Measurements from ENCODE around the gene CIROP.
"Not testable (repeated sequence)": the region's sequence is repeated elsewhere in the genome, so short reads cannot be mapped to it uniquely, and the experiment has no call there.

Gene CIROP

GRCh38 chr14:23113431-23114119 lies 8.8 kb upstream of the CIROP start:
- no peak overlapping the region for H3K4me3 ChIP-seq (ENCODE audit: low read depth, low read length)
- no peak for TF ChIP-seq CTCF (IDR thresholded peaks at IDR 0.05; ENCODE audit: insufficient read depth, low read length, missing control alignments)
- ChIA-PET POLR2A (interaction anchor here (0.5 kb wide), 1 partner anchor 17 kb away, joined by 3 read pairs; no protein-coding TSS in a partner anchor), CTCF (interaction anchor here (0.7 to 20.1 kb wide), 16 partner anchors 8 to 557 kb away, joined by 3 to 1439 read pairs (median 7); partner anchors contain the start of genes ACIN1, AJUBA, C14orf119 and CDH24)
- no peak for DNase-seq (ENCODE audit: low read depth, low spot score)

GRCh38 chr14:23112359-23113178 lies 7.8 kb upstream of the CIROP start:
- CTCF ChIA-PET = interaction anchor here (0.7 to 20.1 kb wide), 19 partner anchors 8 to 556 kb away, joined by 3 to 1439 read pairs (median 7); partner anchors contain the start of genes ACIN1, AJUBA, C14orf119 and CDH24
- no peak for DNase-seq (ENCODE audit: low read depth, low spot score)
- H3K4me3 ChIP-seq (ENCODE audit: low read depth, low read length) = no peak overlapping the region
- no peak for TF ChIP-seq CTCF (IDR thresholded peaks at IDR 0.05; ENCODE audit: insufficient read depth, low read length, missing control alignments)
- POLR2A ChIA-PET = interaction anchor here (0.5 kb wide), 1 partner anchor 16 kb away, joined by 3 read pairs; no protein-coding TSS in a partner anchor

GRCh38 chr14:23110579-23111365 lies 6.0 kb upstream of the CIROP start:
- no peak overlapping the region for H3K4me3 ChIP-seq (ENCODE audit: low read depth, low read length)
- POLR2A ChIA-PET = no interaction called here
- CTCF ChIA-PET = interaction anchor here (1.5 to 20.1 kb wide), 13 partner anchors 10 to 126 kb away, joined by 3 to 1439 read pairs (median 63); partner anchors contain the start of genes ACIN1, AJUBA, C14orf119 and CDH24
- no peak for TF ChIP-seq CTCF (IDR thresholded peaks at IDR 0.05; ENCODE audit: insufficient read depth, low read length, missing control alignments)
- DNase-seq (ENCODE audit: low read depth, low spot score) = no peak

- CTCF ChIA-PET = interaction anchor here (1.1 to 20.1 kb wide), 21 partner anchors 11 to 553 kb away, joined by 3 to 1439 read pairs (median 12); partner anchors contain the start of genes ACIN1, AJUBA, C14orf119 and CDH24
- POLR2A ChIA-PET = interaction anchor here (1.4 to 1.5 kb wide), 2 partner anchors 15 to 41 kb away, joined by 4 to 6 read pairs; partner anchors contain the start of genes ACIN1 and C14orf119
- no peak for DNase-seq (ENCODE audit: low read depth, low spot score)
- H3K4me3 ChIP-seq (ENCODE audit: low read depth, low read length) = no peak overlapping the region
- no peak for TF ChIP-seq CTCF (IDR thresholded peaks at IDR 0.05; ENCODE audit: insufficient read depth, low read length, missing control alignments)
Measured at GRCh38 chr14:23109769-23110168, 5.0 kb upstream of the CIROP start.

- POLR2A ChIA-PET = interaction anchor here (0.6 to 0.9 kb wide), 2 partner anchors 50 to 74 kb away, joined by 3 to 4 read pairs; partner anchors contain the start of genes CDH24 and PSMB5
- CTCF ChIA-PET = interaction anchor here (0.7 to 20.1 kb wide), 13 partner anchors 10 to 552 kb away, joined by 3 to 1439 read pairs (median 63); partner anchors contain the start of genes ACIN1, AJUBA, C14orf119 and CDH24
Measured at GRCh38 chr14:23108169-23108568, 3.4 kb upstream of the CIROP start.

GRCh38 chr14:23107620-23108019 lies 2.8 kb upstream of the CIROP start:
- DNase-seq (ENCODE audit: low read depth, low spot score); POLR2A ChIA-PET; H3K4me3 ChIP-seq (ENCODE audit: low read depth, low read length): not testable (repeated sequence)
- CTCF ChIA-PET = interaction anchor here (4.7 to 8.4 kb wide), 5 partner anchors 9 to 123 kb away, joined by 63 to 214 read pairs (median 152); partner anchors contain the start of genes ACIN1, AJUBA, C14orf119 and CDH24

More at GRCh38 chr14:23108169-23108568, 3.4 kb upstream of the CIROP start:
- H3K4me3 ChIP-seq (ENCODE audit: low read depth, low read length); DNase-seq (ENCODE audit: low read depth, low spot score): not testable (repeated sequence)

Data from AG04449 (cell line).